Esophagus squamous epithelium (tissue), 5 donors: ENCODE measurements around the gene ARID5B. TPM values are rescaled to one million over a fixed set of nuclear protein-coding genes. Genes with fewer than 3 reads are reported as not detected.

ENCODE experiments used
- DNase-seq: peaks from one replicate; lab custom pipeline; 2025; lab: John Stamatoyannopoulos, UW
- H3K27ac ChIP-seq, 4 donors: fragments of 200-600 bp; sonication (generic); one replicate each; pipeline ENCODE4 v1.5.1; 2016 to 2019; ENCODE audit warnings: mild to moderate bottlenecking in 1 of 4
- H3K27me3 ChIP-seq, 4 donors: fragments of 200-600 bp; sonication (generic); 1 replicate in 3 of 4; 2 replicates in 1 of 4; pipeline versions ENCODE4 v1.5.1 to v1.6.0; 2017 to 2021; ENCODE audit warnings: antibody characterized with exemption in 1 of 4
- H3K36me3 ChIP-seq, 3 donors: fragments of 200-600 bp; sonication (generic); one replicate each; pipeline ENCODE4 v1.5.1; 2016 to 2019
- H3K4me1 ChIP-seq, 3 donors: fragments of 200-600 bp; sonication (generic); one replicate each; pipeline ENCODE4 v1.5.1; 2017 to 2019
- H3K4me3 ChIP-seq, 4 donors: fragments of 200-600 bp; sonication (generic); 1 replicate in 3 of 4; 2 replicates in 1 of 4; pipeline ENCODE4 v1.5.1; 2016 to 2019; ENCODE audit warnings: mild to moderate bottlenecking in 2 of 4, moderate library complexity in 1 of 4
- H3K9me3 ChIP-seq, 3 donors: fragments of 200-600 bp; sonication (generic); one replicate each; pipeline ENCODE4 v1.5.1; 2016 to 2019
- CTCF ChIP-seq, 6 experiments: fragments of 450-650 bp in 4 of 6; fragments of 200-600 bp in 2 of 6; sonication (generic) in 2 of 6; IDR thresholded peaks; one replicate each; pipeline ENCODE4 v1.5.1; 2016 to 2019; ENCODE audit warnings: antibody characterized with exemption in 6 of 6, mild to moderate bottlenecking in 4 of 6, moderate library complexity in 4 of 6
- POLR2A ChIP-seq, 4 donors: fragments of 450-650 bp; IDR thresholded peaks; one replicate each; pipeline ENCODE4 v1.6.1; 2017; ENCODE audit warnings: antibody characterized with exemption in 4 of 4, mild to moderate bottlenecking in 4 of 4, moderate library complexity in 3 of 4
- WGBS, 2 donors: methylation state at CpG; one replicate each; pipeline ENCODE4 v1.1.5; 2018; 5-methylcytosine and 5-hydroxymethylcytosine counted together
- intact Hi-C: fragments of 100-400 bp; cut with DNase I; formaldehyde crosslinking; loops from one replicate; pipeline ENCODE4 v1.15.0; 2022
- total RNA-seq, 4 donors: library from RNA; depleted of rRNA; stranded (reverse); fragments of >200 nt; gene quantifications; one replicate each; pipeline ENCODE4 v1.1.0, GENCODE V29; 2016
- donor health status: DM: yes; HTN: yes; CAD: no.

Gene ARID5B
- total RNA-seq, 4 donors from 2014 or later, result 18.0 to 38.1 (median 30.2) TPM

GRCh38 chr10:61898435-61898778 lies 3.1 kb upstream of the ARID5B start:
- TF ChIP-seq POLR2A (IDR thresholded peaks at IDR 0.05), result no peak
- no peak for TF ChIP-seq CTCF (IDR thresholded peaks at IDR 0.05)
- no peaks in the 10 kb centered on the region for H3K9me3 ChIP-seq
- intact Hi-C loops, result loop anchor here (5.0 to 10.0 kb wide), 2 partner anchors 139 to 346 kb away; no protein-coding TSS in a partner anchor
- WGBS, 2 donors, result 46% methylated on average over 2 of the region's 2 CpGs
- DNase-seq, result no peak
- no peaks in the 10 kb centered on the region for H3K27me3 ChIP-seq
- H3K36me3 ChIP-seq, result no peaks in the 10 kb centered on the region
- peaks cover 0 to 42% (median 22%) of the 10 kb centered on the region in 3 donors for H3K4me1 ChIP-seq
- no peak overlapping the region for H3K4me3 ChIP-seq
- H3K27ac ChIP-seq, result peak overlapping the region in 2 of 4 donors; percentile 100

GRCh38 chr10:61899069-61899531 lies 2.4 kb upstream of the ARID5B start:
- TF ChIP-seq POLR2A (IDR thresholded peaks at IDR 0.05), result no peak
- TF ChIP-seq CTCF (IDR thresholded peaks at IDR 0.05), result no peak
- intact Hi-C loops, result loop anchor here (5.0 to 10.0 kb wide), 2 partner anchors 138 to 346 kb away; no protein-coding TSS in a partner anchor
- WGBS, 2 donors, result 8 to 20% methylated on average over 7 of the region's 7 CpGs
- Histone ChIP-seq H3K36me3 (no peaks in the 10 kb centered on the region), H3K27ac (peak overlapping the region; percentile 90 to 100 (median 100)), H3K9me3 (no peaks in the 10 kb centered on the region), H3K4me3 (peak overlapping the region in 3 of 4 donors; percentile 83 to 92 (median 87)), H3K4me1 (peaks cover 2 to 46% (median 22%) of the 10 kb centered on the region in 3 donors), H3K27me3 (no peaks in the 10 kb centered on the region)
- DNase-seq, result no peak

GRCh38 chr10:61899663-61899996 lies 1.9 kb upstream of the ARID5B start:
- WGBS, 2 donors, result 4 to 5% methylated on average over 7 of the region's 7 CpGs
- TF ChIP-seq CTCF (IDR thresholded peaks at IDR 0.05) (no peak), POLR2A (IDR thresholded peaks at IDR 0.05) (no peak)
- Histone ChIP-seq H3K27me3 (no peaks in the 10 kb centered on the region), H3K27ac (peak overlapping the region; percentile 90 to 100 (median 100)), H3K4me3 (peak overlapping the region; percentile 82 to 92 (median 85)), H3K9me3 (no peaks in the 10 kb centered on the region), H3K36me3 (no peaks in the 10 kb centered on the region), H3K4me1 (peaks cover 7 to 51% (median 22%) of the 10 kb centered on the region in 3 donors)
- no peak for DNase-seq
- intact Hi-C loops, result loop anchor here (5.0 to 10.0 kb wide), 2 partner anchors 138 to 345 kb away; no protein-coding TSS in a partner anchor

- TF ChIP-seq CTCF (IDR thresholded peaks at IDR 0.05) (no peak), POLR2A (IDR thresholded peaks at IDR 0.05) (peak in 1 of 4 donors; percentile 67)
- H3K27me3 ChIP-seq, result no peaks in the 10 kb centered on the region
- peaks cover 10 to 57% (median 26%) of the 10 kb centered on the region in 3 donors for H3K4me1 ChIP-seq
- peak; percentile 13 for DNase-seq
- no peaks in the 10 kb centered on the region for H3K9me3 ChIP-seq
- H3K27ac ChIP-seq, result peak overlapping the region; percentile 90 to 100 (median 100)
- H3K36me3 ChIP-seq, result no peaks in the 10 kb centered on the region
- peak overlapping the region; percentile 82 to 92 (median 85) for H3K4me3 ChIP-seq
- WGBS, 2 donors, result 0% methylated on average over 22 to 24 of the region's 25 CpGs
- intact Hi-C loops, result loop anchor here (5.0 to 10.0 kb wide), 2 partner anchors 137 to 345 kb away; no protein-coding TSS in a partner anchor
These were observed 1.3 kb upstream of the ARID5B start for GRCh38 chr10:61899997-61900828.
